DMS153 treated with DMSO at 0.1 percent for 48 hours (cell line): ENCODE results near the gene ATAD3C.
"Not testable (repeated sequence)": the region's sequence is repeated elsewhere in the genome, so short reads cannot be mapped to it uniquely, and the experiment has no call there.

Experiments used
- DNase-seq: peaks from one replicate; lab custom pipeline; 2025; ENCODE audit not compliant: unreplicated experiment; lab: John Stamatoyannopoulos, UW

ATAD3C gene, protein sequence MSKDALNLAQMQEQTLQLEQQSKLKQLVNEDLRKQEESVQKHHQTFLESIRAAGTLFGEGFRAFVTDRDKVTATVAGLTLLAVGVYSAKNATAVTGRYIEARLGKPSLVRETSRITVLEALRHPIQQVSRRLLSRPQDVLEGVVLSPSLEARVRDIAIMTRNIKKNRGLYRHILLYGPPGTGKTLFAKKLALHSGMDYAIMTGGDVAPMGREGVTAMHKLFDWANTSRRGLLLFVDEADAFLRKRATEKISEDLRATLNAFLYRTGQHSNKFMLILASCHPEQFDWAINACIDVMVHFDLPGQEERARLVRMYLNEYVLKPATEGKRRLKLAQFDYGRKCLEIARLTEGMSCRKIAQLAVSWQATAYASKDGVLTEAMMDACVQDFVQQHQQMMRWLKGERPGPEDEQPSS

GRCh38 chr1:1449099-1449739, at the start of gene ATAD3C:
TSS of gene ATAD3C (plus strand) at chr1:1449689. CDS start at chr1:1450684, 995 bp downstream.
- DNase-seq, result no peak

DNA sequence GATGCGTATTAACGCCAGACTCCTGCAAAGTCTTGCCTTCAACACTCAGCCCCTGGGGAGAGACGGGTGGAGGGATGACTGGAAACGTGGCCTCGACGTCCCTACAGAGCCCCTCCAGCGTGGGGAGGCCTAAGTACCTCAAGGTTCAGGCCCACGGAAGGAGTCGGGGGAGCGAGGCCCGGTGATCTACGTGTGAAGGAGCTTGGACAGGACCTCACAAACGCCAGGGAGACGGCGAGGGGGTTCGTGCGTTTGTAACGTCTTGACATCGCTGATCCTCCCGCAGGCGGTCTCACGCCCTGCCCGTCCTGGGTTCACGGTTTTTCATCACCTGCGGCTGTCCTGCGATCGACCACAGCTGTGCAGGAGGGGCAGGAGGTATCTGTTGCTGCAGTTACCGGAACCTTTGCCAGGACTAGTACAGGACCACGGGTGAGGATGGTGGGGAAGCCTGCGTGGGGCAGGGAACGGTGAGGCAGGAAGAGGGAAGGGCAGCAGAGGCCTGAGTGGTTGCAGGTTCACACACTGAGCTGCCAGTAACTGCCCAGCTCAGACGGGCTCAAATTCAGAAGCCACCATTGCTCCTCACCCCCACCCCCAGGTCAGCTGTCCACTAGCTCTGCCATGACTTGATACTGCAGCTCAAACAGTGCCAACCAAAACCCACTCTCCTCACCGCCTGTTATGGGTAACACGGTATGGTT, 49.5 kb upstream of the ATAD3C start:
- DNase-seq, result no peak

DNA sequence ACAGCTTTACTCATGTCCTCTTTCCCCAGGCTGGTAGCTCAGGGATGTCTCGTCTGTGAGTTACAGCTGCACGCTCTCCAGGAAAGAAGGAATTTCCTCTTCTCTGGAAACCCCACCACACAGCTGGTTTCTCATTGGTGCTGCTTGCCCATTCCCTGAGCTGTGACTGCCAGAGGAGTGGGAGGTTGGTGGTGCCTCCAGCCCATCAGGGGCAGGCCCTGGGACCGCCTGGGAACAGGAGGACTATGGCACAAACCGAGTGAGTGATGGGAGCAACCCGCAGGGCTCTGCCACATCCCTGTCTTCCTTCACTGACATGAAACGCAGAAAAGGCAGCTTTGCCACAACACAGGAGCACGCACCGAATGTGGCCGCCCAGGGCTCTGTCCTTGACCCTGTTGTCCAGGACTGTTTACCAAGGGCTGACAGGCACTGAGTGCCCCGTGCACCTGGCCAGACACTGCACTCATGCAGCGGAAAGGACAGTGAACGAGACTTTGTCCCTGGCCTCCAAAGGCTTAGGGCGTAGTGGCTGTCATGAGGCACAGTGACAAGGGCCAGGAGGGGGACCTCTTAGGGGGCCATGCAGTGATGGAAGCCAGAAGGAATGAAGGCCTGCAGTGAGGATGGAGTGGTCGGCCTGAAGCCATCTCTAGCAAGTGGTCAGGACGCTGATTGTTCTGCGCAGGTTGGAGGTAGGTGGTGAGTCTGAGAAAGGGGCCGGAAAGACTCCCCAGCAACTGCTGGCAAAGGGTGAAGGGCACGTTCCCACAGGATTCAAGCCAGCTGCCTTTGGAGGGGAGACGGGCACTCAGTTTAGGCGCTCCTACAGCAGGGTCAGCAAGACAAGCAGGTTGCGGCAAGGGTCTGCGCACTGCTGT, 48.7 kb upstream of the ATAD3C start:
- DNase-seq, result no peak

DNA sequence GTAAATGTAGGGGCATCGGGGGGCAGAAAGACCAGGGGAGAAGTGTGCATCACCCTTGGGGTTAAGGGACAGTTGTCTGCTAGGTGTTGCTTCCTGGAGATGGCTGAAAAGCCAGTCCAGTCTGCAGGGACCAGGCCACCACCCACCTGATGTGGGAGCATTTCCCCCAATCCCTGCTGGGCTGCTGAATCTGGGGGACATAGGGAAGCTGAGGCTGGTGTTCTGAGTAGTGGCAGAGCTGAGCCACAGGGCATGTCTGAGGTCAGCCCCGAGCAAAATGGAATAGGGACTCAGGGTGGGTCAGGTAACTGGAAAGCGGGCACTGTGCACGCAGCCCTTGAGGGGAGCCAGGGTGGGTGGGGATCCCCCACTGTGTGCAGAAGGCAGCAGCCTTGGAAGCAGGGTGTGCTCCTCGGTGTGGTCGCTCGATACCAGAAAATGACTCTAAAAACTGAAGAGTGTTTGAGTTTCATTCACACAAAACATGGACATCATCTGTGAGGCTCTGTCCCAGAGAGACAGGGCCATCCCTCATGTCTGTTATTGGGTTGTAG, 48.0 kb upstream of the ATAD3C start:
- no peak for DNase-seq

DNA sequence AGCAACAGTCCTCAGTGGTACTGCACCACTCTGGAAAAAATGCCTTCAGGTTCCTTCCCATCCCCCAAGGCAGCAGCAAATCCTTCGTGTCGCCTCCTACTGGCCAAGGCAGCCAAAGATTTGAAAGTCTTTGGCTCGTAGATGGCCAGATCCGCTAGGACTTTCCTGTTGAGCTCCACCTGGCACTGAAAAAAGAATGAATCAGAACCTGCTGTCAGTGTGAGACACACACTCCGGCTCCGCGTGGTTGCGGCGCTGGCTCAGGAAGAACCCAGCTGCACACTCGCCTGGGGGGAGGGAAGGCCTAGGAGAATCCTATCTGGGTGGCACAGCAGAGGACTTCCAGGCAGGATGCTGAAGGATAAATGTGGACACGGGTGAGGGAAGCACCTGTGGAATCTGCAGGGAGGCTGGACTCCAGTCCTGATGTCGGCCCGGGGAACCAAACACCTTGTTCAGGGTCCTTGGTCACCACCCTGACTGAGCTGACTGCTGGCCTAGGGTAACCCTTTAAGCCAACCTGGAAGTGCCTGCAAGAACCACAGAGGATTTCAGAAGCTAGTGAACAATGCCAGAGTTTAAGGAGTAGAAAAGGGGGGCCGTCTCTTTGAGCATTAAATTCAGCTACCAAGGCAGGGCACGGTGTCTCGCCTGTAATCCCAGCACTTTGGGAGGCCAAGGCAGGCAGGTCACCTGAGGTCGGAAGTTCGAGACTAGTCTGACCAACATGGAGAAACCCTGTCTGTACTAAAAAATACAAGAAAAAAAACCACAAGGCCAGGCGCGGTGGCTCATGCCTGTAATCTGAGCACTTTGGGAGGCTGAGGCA, 47.2 kb upstream of the ATAD3C start:
- DNase-seq, result no peak

GRCh38 chr1:1402901-1403392, 46.5 kb upstream of the ATAD3C start:
- not testable (repeated sequence) for DNase-seq

- DNase-seq, result no peak
These were observed 45.8 kb upstream of the ATAD3C start for GRCh38 chr1:1403653-1404052.

DNA sequence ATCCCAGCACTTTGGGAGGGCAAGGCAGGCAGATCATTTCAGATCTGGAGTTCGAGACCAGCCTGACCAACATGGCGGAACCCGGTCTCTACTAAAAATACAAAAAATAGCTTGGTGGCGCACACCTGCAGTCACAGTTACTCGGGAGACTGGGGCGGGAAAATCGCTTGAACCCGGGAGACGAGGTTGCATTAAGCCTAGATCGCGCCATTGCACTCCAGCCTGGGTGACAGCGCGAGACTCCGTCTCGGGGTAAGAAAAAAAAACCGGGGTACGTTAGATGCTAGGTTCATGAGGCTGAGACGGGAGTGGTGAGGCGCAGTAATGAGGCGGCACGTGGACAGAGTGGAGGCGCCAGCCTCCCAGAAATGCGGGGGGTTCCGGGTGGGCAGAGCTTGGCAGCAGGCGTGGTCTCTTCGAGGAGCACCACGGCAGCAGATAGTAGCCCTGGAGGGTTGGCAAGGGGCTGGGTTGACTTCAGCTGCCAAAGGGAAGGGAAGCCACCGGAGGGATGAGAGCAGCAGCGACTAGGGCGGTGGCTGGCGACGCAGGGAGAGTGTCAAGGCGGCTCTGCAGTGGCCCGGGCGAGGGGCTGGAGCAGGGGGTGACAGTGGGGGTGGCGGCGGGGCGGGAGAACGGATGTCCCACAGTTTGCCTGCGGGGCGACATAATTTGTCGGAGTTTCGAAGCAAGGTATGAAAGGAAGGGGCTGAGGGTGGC, 43.2 kb upstream of the ATAD3C start:
- no peak for DNase-seq

DNA sequence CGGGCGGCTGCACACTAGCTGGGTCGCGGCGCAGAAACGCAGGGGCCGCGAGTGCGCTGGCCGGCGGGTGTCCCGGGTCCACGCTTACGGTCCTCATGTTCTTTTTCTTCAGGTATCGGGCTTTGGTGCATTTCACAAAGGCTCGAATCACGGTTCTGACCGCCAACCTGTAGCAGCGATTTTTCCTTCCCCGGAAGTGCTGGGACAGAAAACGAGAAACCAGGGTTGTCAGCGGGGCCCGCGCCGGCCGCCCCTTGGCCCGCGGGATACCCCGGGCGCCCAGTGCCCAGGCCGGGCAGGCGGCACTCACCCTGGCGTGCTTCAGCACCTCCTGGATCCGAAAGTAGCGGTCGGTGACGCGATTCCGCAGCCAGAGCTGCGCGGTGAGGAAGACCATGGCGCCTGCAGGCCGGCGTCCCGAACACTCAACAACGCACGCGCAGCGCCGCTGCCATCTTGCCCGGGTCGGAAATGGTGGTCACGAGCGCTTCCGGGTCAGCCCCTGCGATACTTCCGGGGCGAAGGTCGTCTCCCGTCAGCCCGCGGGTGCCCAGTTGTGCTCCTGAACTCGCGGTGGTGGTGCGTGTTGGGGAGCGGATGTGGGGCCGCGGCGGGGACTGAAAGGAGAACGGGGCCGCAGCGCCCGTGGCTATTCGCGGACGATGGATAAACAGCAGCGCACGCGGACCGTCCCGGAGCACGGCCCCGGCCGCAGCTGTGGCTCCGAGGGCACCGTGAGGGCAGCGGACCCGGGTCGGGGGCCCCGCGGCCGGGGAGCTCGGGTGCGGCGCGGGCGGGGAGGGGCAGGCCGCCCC, 42.5 kb upstream of the ATAD3C start, which contains the start of gene MRPL20:
Gene MRPL20 (minus strand): TSS at position 473 of the 815 bp plus-strand sequence. CDS start 76 bp downstream, at position 397.
- peak; percentile 91 for DNase-seq

DNA sequence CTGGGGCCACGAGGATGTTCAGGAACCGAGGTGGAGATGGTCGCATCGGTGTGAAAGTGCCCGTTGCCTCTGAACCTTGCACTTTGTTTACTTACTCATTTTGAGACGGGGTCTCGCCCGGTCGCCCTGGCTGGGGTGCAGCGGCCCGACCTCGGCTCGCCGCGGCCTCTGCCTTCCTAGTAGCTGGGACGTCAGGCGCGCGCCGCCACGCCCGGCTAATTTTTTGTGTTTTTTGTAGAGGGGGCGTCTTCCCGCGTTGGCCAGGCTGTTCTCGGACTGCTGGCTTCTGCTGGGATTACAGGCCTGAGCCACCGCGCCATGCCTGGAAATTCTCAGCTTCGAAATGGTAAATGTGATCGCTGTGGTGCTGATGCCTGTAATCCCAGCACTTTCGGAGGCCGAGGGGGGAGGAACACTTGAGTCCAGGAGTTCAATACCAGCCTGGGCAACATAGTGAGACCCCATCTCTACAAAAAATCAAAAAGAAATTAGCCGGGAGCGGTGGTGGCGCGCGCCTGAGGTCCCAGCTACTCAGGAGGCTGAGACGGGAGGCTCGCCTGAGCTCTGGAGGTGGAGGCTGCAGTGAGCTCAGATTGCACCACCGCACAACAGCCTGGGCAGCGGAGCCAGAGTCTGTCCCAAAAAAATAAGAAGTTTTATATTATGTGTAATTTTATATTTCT, 41.7 kb upstream of the ATAD3C start:
- DNase-seq, result no peak

DNA sequence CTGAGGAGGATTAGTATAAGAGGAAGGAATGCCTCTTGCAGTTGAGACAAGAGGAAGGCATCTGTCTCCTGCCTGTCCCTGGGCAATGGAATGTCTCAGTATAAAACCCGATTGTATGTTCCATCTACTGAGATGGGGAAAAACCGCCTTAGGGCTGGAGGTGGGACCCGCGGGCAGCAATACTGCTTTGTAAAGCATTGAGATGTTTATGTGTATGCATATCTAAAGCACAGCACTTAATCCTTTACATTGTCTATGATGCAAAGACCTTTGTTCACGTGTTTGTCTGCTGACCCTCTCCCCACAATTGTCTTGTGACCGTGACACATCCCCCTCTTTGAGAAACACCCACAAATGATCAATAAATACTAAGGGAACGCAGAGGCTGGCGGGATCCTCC, 39.3 kb upstream of the ATAD3C start:
- DNase-seq, result not testable (repeated sequence)

GRCh38 chr1:1411626-1412025, 37.9 kb upstream of the ATAD3C start:
- no peak for DNase-seq

DNA sequence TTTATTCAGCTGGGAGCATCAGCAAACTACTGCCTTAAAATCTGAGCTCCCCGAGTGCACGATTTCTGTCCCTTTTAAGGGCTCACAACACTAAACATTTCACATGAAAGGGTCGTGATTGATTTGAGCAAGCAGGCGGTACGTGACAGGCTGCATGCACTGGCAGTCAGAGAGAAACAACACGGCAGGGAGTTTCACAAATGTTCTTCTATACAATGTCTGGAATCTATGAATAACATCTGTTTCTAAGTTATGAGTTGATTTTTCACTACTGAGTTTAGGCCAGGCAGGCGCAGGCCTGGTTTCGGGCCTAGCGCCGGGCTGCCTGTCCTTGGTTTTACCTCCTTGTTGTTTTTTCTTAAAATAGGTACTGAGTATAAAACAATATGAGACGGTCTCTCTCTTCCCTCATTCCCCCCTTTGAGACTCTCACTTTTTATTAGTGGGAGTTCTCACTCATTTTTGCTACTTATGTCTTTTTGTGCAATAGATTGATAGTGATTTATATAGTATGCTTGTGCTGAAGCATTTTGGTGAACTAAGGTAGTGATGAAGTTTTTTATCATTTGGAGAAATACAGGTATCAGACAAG, 37.1 kb upstream of the ATAD3C start:
- DNase-seq, result not testable (repeated sequence)

GRCh38 chr1:1415751-1416150, 33.7 kb upstream of the ATAD3C start:
- no peak for DNase-seq

GRCh38 chr1:1417396-1417795, 32.1 kb upstream of the ATAD3C start:
- not testable (repeated sequence) for DNase-seq

- DNase-seq, result not testable (repeated sequence)
These were observed 31.5 kb upstream of the ATAD3C start for GRCh38 chr1:1417825-1418463.
